ENCODE data around the gene DOCK10.

DOCK10 gene

GRCh38 chr2:224749136-224749535 lies 293.1 kb downstream of the DOCK10 start:
- WGBS, 2 experiments = 71% methylated on average over 1 of the region's 1 CpG; no CpG with 5 or more reads in 1 of the 2 experiments
- Histone ChIP-seq H3K27me3 (ENCODE audit: control insufficient read depth, insufficient read depth, low read length, poor library complexity, severe bottlenecking) (no peaks in the 10 kb centered on the region), H3K4me1 (ENCODE audit: control insufficient read depth, insufficient read depth, low read length) (no peaks in the 10 kb centered on the region), H3K36me3 (ENCODE audit: control insufficient read depth, insufficient read depth, low read length) (no peaks in the 10 kb centered on the region), H3K9me3 (ENCODE audit: control insufficient read depth, low read length) (no peaks in the 10 kb centered on the region), H3K4me3 (ENCODE audit: insufficient read depth, low read depth, low read length) (no peak overlapping the region), H3K27ac (ENCODE audit: insufficient read depth, low read depth, low read length, poor library complexity, severe bottlenecking) (no peak overlapping the region)

GRCh38 chr2:224747765-224748164 lies 294.5 kb downstream of the DOCK10 start:
- no peaks in the 10 kb centered on the region for H3K4me1 ChIP-seq (ENCODE audit: control insufficient read depth, insufficient read depth, low read length)
- no peak overlapping the region for H3K27ac ChIP-seq (ENCODE audit: insufficient read depth, low read depth, low read length, poor library complexity, severe bottlenecking)
- 90 to 91% methylated on average over 4 of the region's 4 CpGs for WGBS, 2 experiments
- H3K27me3 ChIP-seq (ENCODE audit: control insufficient read depth, insufficient read depth, low read length, poor library complexity, severe bottlenecking) = no peaks in the 10 kb centered on the region
- no peak overlapping the region for H3K4me3 ChIP-seq (ENCODE audit: insufficient read depth, low read depth, low read length)
- no peaks in the 10 kb centered on the region for H3K9me3 ChIP-seq (ENCODE audit: control insufficient read depth, low read length)
- no peaks in the 10 kb centered on the region for H3K36me3 ChIP-seq (ENCODE audit: control insufficient read depth, insufficient read depth, low read length)

GRCh38 chr2:224736227-224736626 lies 306.0 kb downstream of the DOCK10 start:
- 88 to 100% methylated on average over 1 of the region's 1 CpG for WGBS, 2 experiments
- Histone ChIP-seq H3K36me3 (ENCODE audit: control insufficient read depth, insufficient read depth, low read length) (no peaks in the 10 kb centered on the region), H3K9me3 (ENCODE audit: control insufficient read depth, low read length) (peaks cover 4% of the 10 kb centered on the region), H3K4me3 (ENCODE audit: insufficient read depth, low read depth, low read length) (no peak overlapping the region), H3K27me3 (ENCODE audit: control insufficient read depth, insufficient read depth, low read length, poor library complexity, severe bottlenecking) (no peaks in the 10 kb centered on the region), H3K27ac (ENCODE audit: insufficient read depth, low read depth, low read length, poor library complexity, severe bottlenecking) (no peak overlapping the region), H3K4me1 (ENCODE audit: control insufficient read depth, insufficient read depth, low read length) (no peaks in the 10 kb centered on the region)

GRCh38 chr2:224734949-224735348 lies 307.3 kb downstream of the DOCK10 start:
- no peaks in the 10 kb centered on the region for H3K27me3 ChIP-seq (ENCODE audit: control insufficient read depth, insufficient read depth, low read length, poor library complexity, severe bottlenecking)
- H3K4me1 ChIP-seq (ENCODE audit: control insufficient read depth, insufficient read depth, low read length) = no peaks in the 10 kb centered on the region
- no peak overlapping the region for H3K27ac ChIP-seq (ENCODE audit: insufficient read depth, low read depth, low read length, poor library complexity, severe bottlenecking)
- H3K9me3 ChIP-seq (ENCODE audit: control insufficient read depth, low read length) = peaks cover 4% of the 10 kb centered on the region
- no peak overlapping the region for H3K4me3 ChIP-seq (ENCODE audit: insufficient read depth, low read depth, low read length)
- WGBS, 2 experiments = 79 to 90% methylated on average over 1 of the region's 1 CpG
- no peaks in the 10 kb centered on the region for H3K36me3 ChIP-seq (ENCODE audit: control insufficient read depth, insufficient read depth, low read length)

- Histone ChIP-seq H3K4me3 (ENCODE audit: insufficient read depth, low read depth, low read length) (no peak overlapping the region), H3K36me3 (ENCODE audit: control insufficient read depth, insufficient read depth, low read length) (no peaks in the 10 kb centered on the region), H3K9me3 (ENCODE audit: control insufficient read depth, low read length) (peaks cover 4% of the 10 kb centered on the region), H3K4me1 (ENCODE audit: control insufficient read depth, insufficient read depth, low read length) (no peaks in the 10 kb centered on the region), H3K27me3 (ENCODE audit: control insufficient read depth, insufficient read depth, low read length, poor library complexity, severe bottlenecking) (no peaks in the 10 kb centered on the region), H3K27ac (ENCODE audit: insufficient read depth, low read depth, low read length, poor library complexity, severe bottlenecking) (no peak overlapping the region)
- 90 to 93% methylated on average over 1 of the region's 1 CpG for WGBS, 2 experiments
Measured at GRCh38 chr2:224731665-224732064, 310.6 kb downstream of the DOCK10 start.

- no peaks in the 10 kb centered on the region for H3K4me1 ChIP-seq (ENCODE audit: control insufficient read depth, insufficient read depth, low read length)
- H3K4me3 ChIP-seq (ENCODE audit: insufficient read depth, low read depth, low read length) = no peak overlapping the region
- no peaks in the 10 kb centered on the region for H3K36me3 ChIP-seq (ENCODE audit: control insufficient read depth, insufficient read depth, low read length)
- WGBS, 2 experiments = 100% methylated on average over 1 of the region's 1 CpG; no CpG with 5 or more reads in 1 of the 2 experiments
- H3K9me3 ChIP-seq (ENCODE audit: control insufficient read depth, low read length) = peaks cover 2% of the 10 kb centered on the region
- no peaks in the 10 kb centered on the region for H3K27me3 ChIP-seq (ENCODE audit: control insufficient read depth, insufficient read depth, low read length, poor library complexity, severe bottlenecking)
- no peak overlapping the region for H3K27ac ChIP-seq (ENCODE audit: insufficient read depth, low read depth, low read length, poor library complexity, severe bottlenecking)
Measured at GRCh38 chr2:224729435-224729834, 312.8 kb downstream of the DOCK10 start.

GRCh38 chr2:224724331-224724730 lies 317.9 kb downstream of the DOCK10 start:
- Histone ChIP-seq H3K27ac (ENCODE audit: insufficient read depth, low read depth, low read length, poor library complexity, severe bottlenecking) (no peak overlapping the region), H3K4me1 (ENCODE audit: control insufficient read depth, insufficient read depth, low read length) (no peaks in the 10 kb centered on the region), H3K4me3 (ENCODE audit: insufficient read depth, low read depth, low read length) (no peak overlapping the region), H3K36me3 (ENCODE audit: control insufficient read depth, insufficient read depth, low read length) (no peaks in the 10 kb centered on the region), H3K27me3 (ENCODE audit: control insufficient read depth, insufficient read depth, low read length, poor library complexity, severe bottlenecking) (no peaks in the 10 kb centered on the region), H3K9me3 (ENCODE audit: control insufficient read depth, low read length) (peaks cover 2% of the 10 kb centered on the region)
- 91 to 98% methylated on average over 2 of the region's 2 CpGs for WGBS, 2 experiments

GRCh38 chr2:224723586-224724217 lies 318.6 kb downstream of the DOCK10 start:
- peaks cover 2% of the 10 kb centered on the region for H3K9me3 ChIP-seq (ENCODE audit: control insufficient read depth, low read length)
- H3K4me1 ChIP-seq (ENCODE audit: control insufficient read depth, insufficient read depth, low read length) = no peaks in the 10 kb centered on the region
- H3K27ac ChIP-seq (ENCODE audit: insufficient read depth, low read depth, low read length, poor library complexity, severe bottlenecking) = no peak overlapping the region
- whole genome bisulfite sequencing, 2 experiments = 89 to 96% methylated on average over 2 of the region's 2 CpGs
- no peaks in the 10 kb centered on the region for H3K27me3 ChIP-seq (ENCODE audit: control insufficient read depth, insufficient read depth, low read length, poor library complexity, severe bottlenecking)
- no peaks in the 10 kb centered on the region for H3K36me3 ChIP-seq (ENCODE audit: control insufficient read depth, insufficient read depth, low read length)
- no peak overlapping the region for H3K4me3 ChIP-seq (ENCODE audit: insufficient read depth, low read depth, low read length)

GRCh38 chr2:224722770-224723169 lies 319.5 kb downstream of the DOCK10 start:
- peaks cover 2% of the 10 kb centered on the region for H3K9me3 ChIP-seq (ENCODE audit: control insufficient read depth, low read length)
- no peaks in the 10 kb centered on the region for H3K27me3 ChIP-seq (ENCODE audit: control insufficient read depth, insufficient read depth, low read length, poor library complexity, severe bottlenecking)
- no peak overlapping the region for H3K4me3 ChIP-seq (ENCODE audit: insufficient read depth, low read depth, low read length)
- H3K4me1 ChIP-seq (ENCODE audit: control insufficient read depth, insufficient read depth, low read length) = no peaks in the 10 kb centered on the region
- H3K36me3 ChIP-seq (ENCODE audit: control insufficient read depth, insufficient read depth, low read length) = no peaks in the 10 kb centered on the region
- no peak overlapping the region for H3K27ac ChIP-seq (ENCODE audit: insufficient read depth, low read depth, low read length, poor library complexity, severe bottlenecking)
- WGBS, 2 experiments = 95 to 96% methylated on average over 4 of the region's 4 CpGs

GRCh38 chr2:224722250-224722649 lies 320.0 kb downstream of the DOCK10 start:
- H3K36me3 ChIP-seq (ENCODE audit: control insufficient read depth, insufficient read depth, low read length) = no peaks in the 10 kb centered on the region
- no peaks in the 10 kb centered on the region for H3K4me1 ChIP-seq (ENCODE audit: control insufficient read depth, insufficient read depth, low read length)
- H3K9me3 ChIP-seq (ENCODE audit: control insufficient read depth, low read length) = peaks cover 2% of the 10 kb centered on the region
- 89 to 96% methylated on average over 2 to 3 of the region's 3 CpGs for WGBS, 2 experiments
- no peak overlapping the region for H3K4me3 ChIP-seq (ENCODE audit: insufficient read depth, low read depth, low read length)
- H3K27ac ChIP-seq (ENCODE audit: insufficient read depth, low read depth, low read length, poor library complexity, severe bottlenecking) = no peak overlapping the region
- no peaks in the 10 kb centered on the region for H3K27me3 ChIP-seq (ENCODE audit: control insufficient read depth, insufficient read depth, low read length, poor library complexity, severe bottlenecking)

- Histone ChIP-seq H3K9me3 (ENCODE audit: control insufficient read depth, low read length) (no peaks in the 10 kb centered on the region), H3K27ac (ENCODE audit: insufficient read depth, low read depth, low read length, poor library complexity, severe bottlenecking) (no peak overlapping the region)
Measured at GRCh38 chr2:224716921-224717320, 325.3 kb downstream of the DOCK10 start.

More at GRCh38 chr2:224716921-224717320, 325.3 kb downstream of the DOCK10 start:
- no peaks in the 10 kb centered on the region for H3K36me3 ChIP-seq (ENCODE audit: control insufficient read depth, insufficient read depth, low read length)
- no peak overlapping the region for H3K4me3 ChIP-seq (ENCODE audit: insufficient read depth, low read depth, low read length)
- H3K27me3 ChIP-seq (ENCODE audit: control insufficient read depth, insufficient read depth, low read length, poor library complexity, severe bottlenecking) = no peaks in the 10 kb centered on the region
- no peaks in the 10 kb centered on the region for H3K4me1 ChIP-seq (ENCODE audit: control insufficient read depth, insufficient read depth, low read length)
- 87 to 100% methylated on average over 1 to 2 of the region's 2 CpGs for WGBS, 2 experiments

Data from ectodermal cell (in vitro differentiated cells).